B cell (primary cell): Measurements from ENCODE around the gene KCTD20. TPM values are rescaled to one million over a fixed set of nuclear protein-coding genes. Genes with fewer than 3 reads are reported as not detected.

Source experiments
- ATAC-seq: fragments of 200-7000 bp; cut with Tn5 transposase; one replicate; pipeline ENCODE4 v1.10.0; 2021; ENCODE audit warnings: low read depth, mild to moderate bottlenecking, moderate number of reproducible peaks, moderate library complexity
- CTCF ChIA-PET: fragments of 350-600 bp; sonication (Branson Sonifier 250); formaldehyde crosslinking; loops from one replicate; lab custom pipeline; 2021; ENCODE audit warnings: antibody characterized with exemption, inconsistent platforms; lab: Charles Lee
- POLR2A ChIA-PET: fragments of 350-600 bp; sonication (Branson Sonifier 250); formaldehyde crosslinking; loops from one replicate; lab custom pipeline; 2021; ENCODE audit warnings: antibody characterized with exemption; lab: Charles Lee
- DNase-seq: peaks from one replicate; pipeline ENCODE4 v3.0.0; 2013
- H2AFZ ChIP-seq: 2 replicates; pipeline ENCODE4 v1.6.1; 2012; ENCODE audit warnings: mild to moderate bottlenecking, low read depth, low read length; ENCODE audit not compliant: insufficient read depth, poor library complexity, severe bottlenecking
- H3K27ac ChIP-seq, 2 donors: 1 replicate in 1 of 2; 2 replicates in 1 of 2; pipeline ENCODE4 v1.5.1; 2012 to 2013; ENCODE audit warnings: low read length in 2 of 2, mild to moderate bottlenecking in 2 of 2, moderate library complexity in 1 of 2
- H3K27me3 ChIP-seq, 4 experiments: fragments of 200-600 bp in 1 of 4; sonication (generic) in 1 of 4; replicated peaks in 1 of 4; 1 replicate in 2 of 4; 2 replicates in 2 of 4; pipeline versions ENCODE4 v1.6.1 to v1.7.0; 2013 to 2016; ENCODE audit warnings: low read length in 3 of 4, mild to moderate bottlenecking in 2 of 4, mixed read lengths in 1 of 4, moderate library complexity in 1 of 4; ENCODE audit not compliant: insufficient read depth in 4 of 4, control insufficient read depth in 3 of 4; ENCODE audit errors: control extremely low read depth in 1 of 4
- H3K36me3 ChIP-seq, 2 experiments: replicated peaks in 1 of 2; 1 replicate in 1 of 2; 2 replicates in 1 of 2; pipeline versions ENCODE4 v1.6.1 to v1.7.1; 2013; ENCODE audit warnings: low read length in 1 of 2; ENCODE audit not compliant: insufficient read depth in 2 of 2, control insufficient read depth in 1 of 2; ENCODE audit errors: control extremely low read depth in 1 of 2, extremely low read depth in 1 of 2
- H3K4me1 ChIP-seq, 2 donors: fragments of 200-600 bp in 1 of 2; sonication (generic) in 1 of 2; 1 replicate in 1 of 2; 2 replicates in 1 of 2; pipeline versions ENCODE4 v1.5.1 to v1.6.1; 2013 to 2017; ENCODE audit warnings: low read length in 2 of 2; ENCODE audit not compliant: control insufficient read depth in 2 of 2, insufficient read depth in 2 of 2
- H3K4me2 ChIP-seq: replicated peaks from 2 replicates; pipeline ENCODE3; 2012; ENCODE audit warnings: mild to moderate bottlenecking, low read depth, low read length; ENCODE audit not compliant: poor library complexity, severe bottlenecking
- H3K4me3 ChIP-seq, 5 experiments: fragments of 200-600 bp in 1 of 5; sonication (generic) in 1 of 5; 1 replicate in 3 of 5; 2 replicates in 2 of 5; pipeline versions ENCODE4 v1.5.1 to v1.7.0; 2011 to 2016; ENCODE audit warnings: low read length in 4 of 5, mild to moderate bottlenecking in 4 of 5, low read depth in 2 of 5, control low read depth in 1 of 5, moderate library complexity in 1 of 5; ENCODE audit not compliant: insufficient read depth in 1 of 5; ENCODE audit errors: control extremely low read depth in 1 of 5, extremely low read depth in 1 of 5
- H3K79me2 ChIP-seq: fragments of 200-600 bp; sonication (generic); one replicate; pipeline ENCODE4 v1.6.0; 2016; ENCODE audit warnings: low read length; ENCODE audit not compliant: control insufficient read depth, insufficient read depth
- H3K9ac ChIP-seq: fragments of 200-600 bp; sonication (generic); 2 replicates; pipeline ENCODE4 v1.6.1; 2017; ENCODE audit warnings: mild to moderate bottlenecking, low read length, moderate library complexity
- H3K9me3 ChIP-seq, 3 donors: one replicate each; pipeline versions ENCODE4 v1.6.1 to v1.7.1; 2013; ENCODE audit warnings: low read length in 2 of 3; ENCODE audit not compliant: control insufficient read depth in 2 of 3, insufficient read depth in 1 of 3; ENCODE audit errors: control extremely low read depth in 1 of 3
- H4K20me1 ChIP-seq: 2 replicates; pipeline ENCODE4 v1.6.0; 2012; ENCODE audit warnings: mild to moderate bottlenecking, low read length; ENCODE audit not compliant: insufficient read depth, control insufficient read depth, poor library complexity, severe bottlenecking
- H3K27ac Mint-ChIP-seq: one replicate; pipeline ENCODE4 v1.8.0; 2021; ENCODE audit warnings: mixed read lengths
- H3K27me3 Mint-ChIP-seq: one replicate; pipeline ENCODE4 v1.8.0; 2021; ENCODE audit warnings: mixed read lengths
- H3K4me1 Mint-ChIP-seq: one replicate; pipeline ENCODE4 v1.8.0; 2021; ENCODE audit warnings: mixed read lengths
- H3K4me3 Mint-ChIP-seq: one replicate; pipeline ENCODE4 v1.8.0; 2021; ENCODE audit warnings: mixed read lengths
- H3K9me3 Mint-ChIP-seq: one replicate; pipeline ENCODE4 v1.8.0; 2022; ENCODE audit warnings: mixed read lengths; ENCODE audit not compliant: insufficient read depth
- EZH2 ChIP-seq: IDR thresholded peaks from 2 replicates; pipeline ENCODE4 v1.6.1; 2012; ENCODE audit warnings: borderline replicate concordance, low read depth, mild to moderate bottlenecking, moderate library complexity, low read length; ENCODE audit not compliant: insufficient read depth, poor library complexity, severe bottlenecking
- WGBS: methylation state at CpG from one replicate; pipeline ENCODE4 v1.1.5; 2013; ENCODE audit warnings: missing lambda C conversion rate; ENCODE audit not compliant: insufficient coverage; 5-methylcytosine and 5-hydroxymethylcytosine counted together
- intact Hi-C: fragments of 100-400 bp; cut with micrococcal nuclease; formaldehyde crosslinking; loops from one replicate; pipeline ENCODE4 v1.10.0; 2022
- polyA plus RNA-seq: library from polyadenylated mRNA; depleted of rRNA; stranded (reverse); fragments of >200 nt; gene quantifications from 2 replicates; pipeline ENCODE4 v1.2.3, GENCODE V29; 2012
- total RNA-seq, 2 donors: library from RNA; stranded (reverse); fragments of 120-200 nt in 1 of 2; gene quantifications; 1 replicate in 1 of 2; 2 replicates in 1 of 2; pipeline versions ENCODE4 v1.2.3 to v1.2.4, GENCODE V29; 2013 to 2022
- TF ChIP-seq, protein P1 (sequence below): fragments of 200-600 bp; IDR thresholded peaks from one replicate; pipeline ENCODE4 v1.8.0; 2022; ENCODE audit warnings: antibody characterized with exemption, mild to moderate bottlenecking

Gene KCTD20
- total and polyA plus RNA-seq, 2 donors (not counting 1 experiment from before 2014, with no cell fraction given): 19.5 to 37.5 TPM

DNA sequence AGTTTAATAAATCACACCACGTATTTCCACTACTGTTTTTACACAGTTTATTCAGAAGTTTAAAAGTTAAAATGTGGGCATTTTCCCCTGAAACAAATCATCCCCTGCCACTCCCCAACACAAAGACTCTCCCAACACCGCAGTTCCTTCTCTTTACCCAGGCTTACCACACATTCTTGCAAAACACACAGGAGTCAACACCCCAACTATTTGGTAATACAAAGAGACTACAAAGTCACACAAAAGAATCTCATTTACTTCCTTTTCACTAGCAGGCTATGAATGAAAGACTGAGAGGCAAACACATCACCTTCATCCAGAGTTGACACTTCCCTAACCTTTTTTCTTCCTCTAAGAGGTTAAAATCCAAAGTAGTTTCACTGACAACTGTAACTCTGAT, 51.1 kb downstream of the KCTD20 start:
- Mint-ChIP-seq H3K27me3 (no peaks in the 10 kb centered on the region), H3K9me3 (no peaks in the 10 kb centered on the region), H3K4me1 (no peaks in the 10 kb centered on the region), H3K27ac (no peak overlapping the region), H3K4me3 (no peak overlapping the region)
- TF ChIP-seq EZH2: no peak
- TF ChIP-seq, protein P1, sequence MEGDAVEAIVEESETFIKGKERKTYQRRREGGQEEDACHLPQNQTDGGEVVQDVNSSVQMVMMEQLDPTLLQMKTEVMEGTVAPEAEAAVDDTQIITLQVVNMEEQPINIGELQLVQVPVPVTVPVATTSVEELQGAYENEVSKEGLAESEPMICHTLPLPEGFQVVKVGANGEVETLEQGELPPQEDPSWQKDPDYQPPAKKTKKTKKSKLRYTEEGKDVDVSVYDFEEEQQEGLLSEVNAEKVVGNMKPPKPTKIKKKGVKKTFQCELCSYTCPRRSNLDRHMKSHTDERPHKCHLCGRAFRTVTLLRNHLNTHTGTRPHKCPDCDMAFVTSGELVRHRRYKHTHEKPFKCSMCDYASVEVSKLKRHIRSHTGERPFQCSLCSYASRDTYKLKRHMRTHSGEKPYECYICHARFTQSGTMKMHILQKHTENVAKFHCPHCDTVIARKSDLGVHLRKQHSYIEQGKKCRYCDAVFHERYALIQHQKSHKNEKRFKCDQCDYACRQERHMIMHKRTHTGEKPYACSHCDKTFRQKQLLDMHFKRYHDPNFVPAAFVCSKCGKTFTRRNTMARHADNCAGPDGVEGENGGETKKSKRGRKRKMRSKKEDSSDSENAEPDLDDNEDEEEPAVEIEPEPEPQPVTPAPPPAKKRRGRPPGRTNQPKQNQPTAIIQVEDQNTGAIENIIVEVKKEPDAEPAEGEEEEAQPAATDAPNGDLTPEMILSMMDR: no peak
- 80% methylated on average over 1 of the region's 2 CpGs for WGBS
- H3K27ac ChIP-seq: peak overlapping the region in 1 of 2 donors; percentile 1
- no peaks in the 10 kb centered on the region for H3K9me3 ChIP-seq
- intact Hi-C loops: no loop called here
- H3K27me3 ChIP-seq: no peaks in the 10 kb centered on the region
- DNase-seq (no peak), ATAC-seq (no peak)
- CTCF ChIA-PET: no interaction called here
- H3K4me3 ChIP-seq: no peak overlapping the region
- no peak overlapping the region for H2AFZ ChIP-seq
- POLR2A ChIA-PET: no interaction called here
- H3K79me2 ChIP-seq: no peaks in the 10 kb centered on the region
- peaks cover 0 to 67% of the 10 kb centered on the region in 2 experiments for H3K36me3 ChIP-seq
- H3K4me1 ChIP-seq: no peaks in the 10 kb centered on the region
- H3K4me2 ChIP-seq: no peak overlapping the region
- H3K9ac ChIP-seq: no peak overlapping the region
- no peaks in the 10 kb centered on the region for H4K20me1 ChIP-seq

DNA sequence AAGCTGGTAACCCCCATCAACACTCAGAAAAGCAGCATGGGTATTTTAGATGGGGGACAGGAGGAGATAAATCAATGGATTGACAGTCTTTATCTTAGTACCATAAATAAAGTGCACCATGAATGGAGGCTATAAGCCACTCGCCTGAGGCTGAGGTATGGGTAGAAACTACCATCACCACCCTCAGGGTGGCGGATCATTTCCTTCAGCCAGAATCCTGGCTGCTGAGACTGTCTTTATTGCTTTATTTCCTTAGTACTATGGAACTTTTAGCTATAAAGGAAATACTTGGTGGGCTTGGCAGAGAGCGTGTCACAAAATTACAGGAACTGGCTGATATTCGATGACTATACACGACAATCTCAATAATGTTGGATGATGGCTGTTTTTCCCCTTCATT, 52.3 kb downstream of the KCTD20 start:
- WGBS: no CpG with 5 or more reads among the region's 5 CpGs
- POLR2A ChIA-PET: no interaction called here

More for the DNA sequence above, 52.3 kb downstream of the KCTD20 start:
- no peaks in the 10 kb centered on the region for H3K27me3 Mint-ChIP-seq
- intact Hi-C loops: no loop called here
- no peaks in the 10 kb centered on the region for H3K27me3 ChIP-seq
- H3K9me3 Mint-ChIP-seq: no peaks in the 10 kb centered on the region
- CTCF ChIA-PET: no interaction called here
- H3K27ac Mint-ChIP-seq: no peak overlapping the region
- H3K36me3 ChIP-seq: peaks cover 0 to 70% of the 10 kb centered on the region in 2 experiments
- H3K9ac ChIP-seq: no peak overlapping the region
- DNase-seq (no peak), ATAC-seq (no peak)
- no peaks in the 10 kb centered on the region for H3K4me1 ChIP-seq
- H4K20me1 ChIP-seq: no peaks in the 10 kb centered on the region
- H3K9me3 ChIP-seq: no peaks in the 10 kb centered on the region
- no peak overlapping the region for H3K4me3 Mint-ChIP-seq
- no peak overlapping the region for H3K27ac ChIP-seq
- TF ChIP-seq, protein P1: no peak
- TF ChIP-seq EZH2: no peak
- H3K4me3 ChIP-seq: no peak overlapping the region
- no peak overlapping the region for H3K4me2 ChIP-seq
- H3K4me1 Mint-ChIP-seq: no peaks in the 10 kb centered on the region
- no peaks in the 10 kb centered on the region for H3K79me2 ChIP-seq
- no peak overlapping the region for H2AFZ ChIP-seq
